Panc1 (cell line): ENCODE data around the gene CKB. TPM values are rescaled to one million over a fixed set of nuclear protein-coding genes. Genes with fewer than 3 reads are reported as not detected.

ENCODE experiments used
- ATAC-seq: fragments of 200-7000 bp; cut with Tn5 transposase; 2 replicates; pipeline ENCODE4 v1.9.1; 2020; ENCODE audit warnings: mild to moderate bottlenecking, moderate library complexity
- Bru-seq: library from RNA; stranded (reverse); fragments of 400-500 nt; gene quantifications from one replicate; lab custom pipeline; 2021; lab: Mats Ljungman, UMichigan
- BruChase-seq, 2 experiments: library from RNA; stranded (reverse); fragments of 400-500 nt; gene quantifications; one replicate each; lab custom pipeline; 2021; lab: Mats Ljungman, UMichigan
- BruUV-seq: library from RNA; stranded (reverse); fragments of 400-500 nt; replicated peaks from 2 replicates; lab custom pipeline; 2021; lab: Mats Ljungman, UMichigan
- CTCF ChIA-PET: fragments of 300-600 bp; sonication (Branson Sonifier 250); formaldehyde crosslinking; loops from one replicate; lab custom pipeline; 2022; ENCODE audit warnings: antibody characterized with exemption; lab: Charles Lee
- POLR2A ChIA-PET: fragments of 300-600 bp; sonication (Branson Sonifier 250); formaldehyde crosslinking; loops from one replicate; lab custom pipeline; 2022; ENCODE audit warnings: antibody characterized with exemption; lab: Charles Lee
- DNase-seq: peaks from one replicate; pipeline ENCODE4 v3.0.0-alpha.2; 2010; ENCODE audit warnings: low read depth, low spot score
- H3K27ac ChIP-seq: 2 replicates; pipeline ENCODE4 v1.5.1; 2011; ENCODE audit warnings: mild to moderate bottlenecking, low read length, inconsistent platforms
- H3K27me3 ChIP-seq: fragments of 200-500 bp; sonication (Bioruptor generic); 2 replicates; pipeline ENCODE4 v1.6.0; 2014; ENCODE audit warnings: low read length, inconsistent platforms; ENCODE audit not compliant: control insufficient read depth, insufficient read depth
- H3K36me3 ChIP-seq: fragments of 200-500 bp; sonication (Bioruptor generic); 2 replicates; pipeline ENCODE4 v1.5.1; 2014; ENCODE audit warnings: inconsistent platforms, mild to moderate bottlenecking, low read length, moderate library complexity; ENCODE audit not compliant: control insufficient read depth, insufficient read depth
- H3K4me1 ChIP-seq: 2 replicates; pipeline ENCODE4 v1.5.1; 2011; ENCODE audit warnings: inconsistent platforms, mild to moderate bottlenecking, low read length, moderate library complexity; ENCODE audit not compliant: control insufficient read depth, insufficient read depth
- H3K4me3 ChIP-seq, 2 experiments: 2 replicates each; pipeline ENCODE4 v1.5.1; 2011 to 2012; ENCODE audit warnings: low read depth in 2 of 2, low read length in 2 of 2, mild to moderate bottlenecking in 2 of 2, inconsistent platforms in 1 of 2, moderate library complexity in 1 of 2
- H3K9me3 ChIP-seq: fragments of 200-500 bp; sonication (Bioruptor generic); 2 replicates; pipeline ENCODE4 v1.5.1; 2014; ENCODE audit warnings: low read depth, mild to moderate bottlenecking, inconsistent platforms, low read length, moderate library complexity; ENCODE audit not compliant: control insufficient read depth, insufficient read depth
- CTCF ChIP-seq: fragments of 450-650 bp; IDR thresholded peaks from 2 replicates; pipeline ENCODE4 v1.5.1; 2017; ENCODE audit warnings: mild to moderate bottlenecking
- POLR2AphosphoS5 ChIP-seq: IDR thresholded peaks from 2 replicates; pipeline ENCODE4 v1.6.1; 2012; ENCODE audit warnings: mild to moderate bottlenecking, low read depth, low read length, moderate library complexity
- REST ChIP-seq, 2 experiments: IDR thresholded peaks; 2 replicates each; pipeline ENCODE4 v1.6.1; 2011 to 2012; ENCODE audit warnings: low read depth in 2 of 2, control low read depth in 1 of 2, low read length in 1 of 2, mild to moderate bottlenecking in 1 of 2, moderate library complexity in 1 of 2; ENCODE audit not compliant: insufficient read depth in 1 of 2
- SIN3A ChIP-seq: IDR thresholded peaks from 2 replicates; pipeline ENCODE4 v1.6.1; 2012; ENCODE audit warnings: low read depth, mild to moderate bottlenecking, low read length, moderate library complexity, borderline replicate concordance; ENCODE audit not compliant: insufficient read depth
- TCF7L2 ChIP-seq: IDR thresholded peaks from 2 replicates; pipeline ENCODE4 v1.6.1; 2011; ENCODE audit warnings: mild to moderate bottlenecking, low read depth, low read length, inconsistent platforms
- in situ Hi-C: cut with HindIII; loops from 2 replicates; pipeline ENCODE4 v1.10.0; 2016; ENCODE audit warnings: low sequenced_read_pairs, low pct_unique_long_range_greater_than_20kb
- intact Hi-C: fragments of 100-400 bp; cut with micrococcal nuclease; formaldehyde crosslinking; loops from one replicate; pipeline ENCODE4 v1.10.0; 2022; ENCODE audit not compliant: unreplicated experiment
- long read RNA-seq: library from polyadenylated mRNA; unstranded; transcript quantifications from one replicate; pipeline ENCODE4 v2.0.0, GENCODE V29; 2021; ENCODE audit not compliant: unreplicated experiment
- polyA plus RNA-seq: library from polyadenylated mRNA; unstranded; fragments of >200 nt; gene quantifications from one replicate; pipeline ENCODE4 v1.2.1, GENCODE V29; 2012; ENCODE audit warnings: missing spikeins; ENCODE audit not compliant: insufficient read length
- total RNA-seq: library from RNA; stranded (reverse); gene quantifications from one replicate; pipeline ENCODE4 v1.2.1, GENCODE V29; 2021; ENCODE audit not compliant: unreplicated experiment

The CKB gene
- total RNA-seq = 436 TPM
- polyA plus RNA-seq = 1,631 TPM
- percentile 74 among the genes with signal in this experiment for Bru-seq, nascent RNA
- percentile 76 among the genes with signal in this experiment for BruChase-seq, experiment 1, labeled RNA remaining after a 2-hour chase
- percentile 92 among the genes with signal in this experiment for BruChase-seq, experiment 2, labeled RNA remaining after a 6-hour chase
- long read RNA-seq, transcript CKB-202 (4 exons, 1,170 nt) = major isoform, 329 of 691 reads
- long read RNA-seq, transcript CKB-210 (3 exons, 625 nt) = minor isoform, 7 of 691 reads
- long read RNA-seq, transcript CKB-201 (8 exons, 1,709 nt) = minor isoform, 116 of 691 reads
- long read RNA-seq, partial matches to known transcripts = 193 of 691 reads
- long read RNA-seq, other reads (novel, unspliced or antisense) = 42 of 691 reads

- ChIA-PET CTCF (no interaction called here), POLR2A (interaction anchor here (0.6 kb wide), 1 partner anchor 344 kb away, joined by 3 read pairs; no protein-coding TSS in a partner anchor)
- no peaks in the 10 kb centered on the region; the same call in 1 of the 2 replicates for H3K36me3 ChIP-seq
- peak within 1 kb of the TSS; percentile 48 to 50 for H3K4me3 ChIP-seq
- no TSS peak for BruUV-seq
- no peaks in the 10 kb centered on the region for H3K9me3 ChIP-seq
- H3K27me3 ChIP-seq = no peaks in the 10 kb centered on the region
- in situ Hi-C loops (no loop called here), intact Hi-C loops (no loop called here)
- ATAC-seq (peak; percentile 49), DNase-seq (no peak)
- H3K4me1 ChIP-seq = peaks cover 47% of the 10 kb centered on the region
- peak within 1 kb of the TSS; percentile 48; the same call in 1 of the 2 replicates for H3K27ac ChIP-seq
- TF ChIP-seq POLR2AphosphoS5 (peak; percentile 82), CTCF (no peak)
Measured at GRCh38 chr14:103522649-103523574, at the start of gene CKB. TSS of gene CKB (minus strand) at chr14:103522830. CDS start at chr14:103522493, 337 bp downstream.

GRCh38 chr14:103569408-103569807 is 46.8 kb upstream of the CKB start:
- DNase-seq (no peak), ATAC-seq (no peak)
- intact Hi-C loops = no loop called here
- Histone ChIP-seq H3K4me1 (peaks cover 2% of the 10 kb centered on the region; the same call in 1 of the 2 replicates), H3K4me3 (no peak overlapping the region), H3K27ac (no peak overlapping the region), H3K27me3 (no peaks in the 10 kb centered on the region), H3K36me3 (no peaks in the 10 kb centered on the region), H3K9me3 (no peaks in the 10 kb centered on the region)
- TF ChIP-seq SIN3A (no peak), POLR2AphosphoS5 (no peak), CTCF (no peak), REST (IDR thresholded peaks at IDR 0.05; ENCODE audit: insufficient read depth in 1 of 2, low read depth in 2 of 2, low read length in 1 of 2) (no peak), TCF7L2 (no peak)
- ChIA-PET CTCF (no interaction called here), POLR2A (interaction anchor here (1.1 kb wide), 1 partner anchor 61 kb away, joined by 3 read pairs; no protein-coding TSS in a partner anchor)
- BruUV-seq = no TSS peak
- in situ Hi-C loops = no loop called here
